Activated T-helper 1 cell treated with anti-CD3 and anti-CD28 coated beads, Interleukin-12 subunit alpha, Interleukin-12 subunit beta, Interleukin-2, Interleukin-4 antibody, amounts not matched to agents 30 ng/mL and 10 ng/mL and 1 ng/mL, durations not matched to agents 14 hours and 24 hours and 36 hours (primary cell): Measurements from ENCODE around the gene DPP8. TPM values are rescaled to one million over a fixed set of nuclear protein-coding genes. Genes with fewer than 3 reads are reported as not detected.
A peak's percentile ranks its signal among the peaks of the same experiment; 100 is the strongest.

Experiments
- DNase-seq: peaks from one replicate; pipeline ENCODE4 v3.0.0; 2021; ENCODE audit warnings: low spot score
- H3K27ac Mint-ChIP-seq: one replicate; pipeline ENCODE4 v1.8.0; 2021; ENCODE audit warnings: mild to moderate bottlenecking, mixed read lengths
- H3K27me3 Mint-ChIP-seq: one replicate; pipeline ENCODE4 v1.8.0; 2022; ENCODE audit warnings: mild to moderate bottlenecking, moderate library complexity, mixed read lengths; ENCODE audit not compliant: insufficient read depth
- H3K36me3 Mint-ChIP-seq: one replicate; pipeline ENCODE4 v1.8.0; 2021; ENCODE audit warnings: low read depth, mixed read lengths
- H3K4me1 Mint-ChIP-seq: one replicate; pipeline ENCODE4 v1.8.0; 2021; ENCODE audit warnings: low read depth, mixed read lengths
- H3K4me3 Mint-ChIP-seq: one replicate; pipeline ENCODE4 v1.8.0; 2021; ENCODE audit warnings: mild to moderate bottlenecking, moderate library complexity, mixed read lengths
- H3K9me3 Mint-ChIP-seq: one replicate; pipeline ENCODE4 v1.8.0; 2021; ENCODE audit warnings: mixed read lengths
- intact Hi-C: fragments of 100-400 bp; cut with micrococcal nuclease; formaldehyde crosslinking; loops from one replicate; pipeline ENCODE4 v1.15.1; 2024
- total RNA-seq: library from RNA; stranded (reverse); gene quantifications from 2 replicates; pipeline ENCODE4 v1.2.3, GENCODE V29; 2022

DPP8 gene
- total RNA-seq, 1 donor from 2014 or later: 34.8 TPM

GRCh38 chr15:65450556-65450955 is 66.9 kb downstream of the DPP8 start:
- no peak for DNase-seq
- no peak overlapping the region for H3K4me3 Mint-ChIP-seq
- no peaks in the 10 kb centered on the region for H3K27me3 Mint-ChIP-seq
- H3K9me3 Mint-ChIP-seq: no peaks in the 10 kb centered on the region
- intact Hi-C loops: no loop called here
- H3K36me3 Mint-ChIP-seq: peaks cover 26% of the 10 kb centered on the region
- H3K27ac Mint-ChIP-seq: peak overlapping the region; percentile 12
- no peaks in the 10 kb centered on the region for H3K4me1 Mint-ChIP-seq

GRCh38 chr15:65447145-65447544 is 70.3 kb downstream of the DPP8 start:
- no peak overlapping the region for H3K4me3 Mint-ChIP-seq
- H3K4me1 Mint-ChIP-seq: no peaks in the 10 kb centered on the region
- DNase-seq: no peak
- intact Hi-C loops: no loop called here
- no peak overlapping the region for H3K27ac Mint-ChIP-seq
- no peaks in the 10 kb centered on the region for H3K9me3 Mint-ChIP-seq
- peaks cover 31% of the 10 kb centered on the region for H3K36me3 Mint-ChIP-seq
- no peaks in the 10 kb centered on the region for H3K27me3 Mint-ChIP-seq

- H3K27me3 Mint-ChIP-seq: peaks cover 4% of the 10 kb centered on the region
Measured at GRCh38 chr15:65434201-65434600, 83.3 kb downstream of the DPP8 start.

GRCh38 chr15:65431731-65432130 is 85.8 kb downstream of the DPP8 start:
- Mint-ChIP-seq H3K27me3 (peaks cover 8% of the 10 kb centered on the region), H3K4me3 (no peak overlapping the region), H3K9me3 (no peaks in the 10 kb centered on the region), H3K4me1 (no peaks in the 10 kb centered on the region), H3K27ac (no peak overlapping the region), H3K36me3 (no peaks in the 10 kb centered on the region)
- intact Hi-C loops: no loop called here
- DNase-seq: no peak

More at GRCh38 chr15:65434201-65434600, 83.3 kb downstream of the DPP8 start:
- Mint-ChIP-seq H3K4me3 (no peak overlapping the region), H3K9me3 (no peaks in the 10 kb centered on the region), H3K27ac (no peak overlapping the region), H3K36me3 (no peaks in the 10 kb centered on the region), H3K4me1 (no peaks in the 10 kb centered on the region)
- intact Hi-C loops: no loop called here
- no peak for DNase-seq

- peaks cover 5% of the 10 kb centered on the region for H3K36me3 Mint-ChIP-seq
- no peaks in the 10 kb centered on the region for H3K9me3 Mint-ChIP-seq
- H3K27me3 Mint-ChIP-seq: peaks cover 44% of the 10 kb centered on the region
- no peak overlapping the region for H3K27ac Mint-ChIP-seq
- DNase-seq: no peak
- intact Hi-C loops: no loop called here
- no peak overlapping the region for H3K4me3 Mint-ChIP-seq
- H3K4me1 Mint-ChIP-seq: peaks cover 14% of the 10 kb centered on the region
Measured at GRCh38 chr15:65426216-65426853, 91.2 kb downstream of the DPP8 start.

- peaks cover 56% of the 10 kb centered on the region for H3K27me3 Mint-ChIP-seq
- intact Hi-C loops: no loop called here
- no peak overlapping the region for H3K4me3 Mint-ChIP-seq
- peaks cover 14% of the 10 kb centered on the region for H3K4me1 Mint-ChIP-seq
- no peak overlapping the region for H3K27ac Mint-ChIP-seq
- peaks cover 5% of the 10 kb centered on the region for H3K36me3 Mint-ChIP-seq
- no peaks in the 10 kb centered on the region for H3K9me3 Mint-ChIP-seq
- no peak for DNase-seq
Measured at GRCh38 chr15:65424683-65425082, 92.8 kb downstream of the DPP8 start.

- no peak for DNase-seq
- Mint-ChIP-seq H3K9me3 (no peaks in the 10 kb centered on the region), H3K27me3 (peaks cover 60% of the 10 kb centered on the region), H3K27ac (no peak overlapping the region), H3K4me3 (peak overlapping the region; percentile 32), H3K36me3 (peaks cover 5% of the 10 kb centered on the region), H3K4me1 (peaks cover 14% of the 10 kb centered on the region)
- intact Hi-C loops: no loop called here
Measured at GRCh38 chr15:65423976-65424679, 93.4 kb downstream of the DPP8 start.

GRCh38 chr15:65423150-65423975 is 94.1 kb downstream of the DPP8 start:
- Mint-ChIP-seq H3K27me3 (peaks cover 65% of the 10 kb centered on the region), H3K4me3 (peak overlapping the region; percentile 78), H3K4me1 (peaks cover 14% of the 10 kb centered on the region), H3K9me3 (no peaks in the 10 kb centered on the region), H3K27ac (no peak overlapping the region), H3K36me3 (peaks cover 5% of the 10 kb centered on the region)
- no peak for DNase-seq
- intact Hi-C loops: no loop called here

GRCh38 chr15:65421360-65422215 is 95.9 kb downstream of the DPP8 start:
- Mint-ChIP-seq H3K4me1 (peaks cover 14% of the 10 kb centered on the region), H3K9me3 (no peaks in the 10 kb centered on the region), H3K4me3 (peak overlapping the region; percentile 78), H3K36me3 (peaks cover 5% of the 10 kb centered on the region), H3K27me3 (peaks cover 69% of the 10 kb centered on the region), H3K27ac (no peak overlapping the region)
- no peak for DNase-seq
- intact Hi-C loops: no loop called here

- Mint-ChIP-seq H3K4me1 (peaks cover 14% of the 10 kb centered on the region), H3K9me3 (no peaks in the 10 kb centered on the region), H3K4me3 (no peak overlapping the region), H3K27me3 (peaks cover 64% of the 10 kb centered on the region), H3K36me3 (peaks cover 5% of the 10 kb centered on the region), H3K27ac (no peak overlapping the region)
- DNase-seq: no peak
- intact Hi-C loops: no loop called here
Measured at GRCh38 chr15:65420975-65421359, 96.5 kb downstream of the DPP8 start.

- Mint-ChIP-seq H3K4me3 (no peak overlapping the region), H3K4me1 (peaks cover 14% of the 10 kb centered on the region), H3K9me3 (no peaks in the 10 kb centered on the region), H3K36me3 (peaks cover 5% of the 10 kb centered on the region), H3K27ac (no peak overlapping the region), H3K27me3 (peaks cover 55% of the 10 kb centered on the region)
- intact Hi-C loops: no loop called here
- no peak for DNase-seq
Measured at GRCh38 chr15:65418596-65418995, 98.9 kb downstream of the DPP8 start.

- Mint-ChIP-seq H3K27me3 (peaks cover 46% of the 10 kb centered on the region), H3K4me3 (no peak overlapping the region), H3K9me3 (no peaks in the 10 kb centered on the region), H3K4me1 (peaks cover 4% of the 10 kb centered on the region), H3K36me3 (no peaks in the 10 kb centered on the region), H3K27ac (no peak overlapping the region)
- no peak for DNase-seq
- intact Hi-C loops: no loop called here
Measured at GRCh38 chr15:65416845-65417416, 100.6 kb downstream of the DPP8 start.
